Tibial artery (tissue), 4 donors: Measurements from ENCODE around the gene RAET1G.
"Not testable (repeated sequence)": the region's sequence is repeated elsewhere in the genome, so short reads cannot be mapped to it uniquely, and the experiment has no call there.

ENCODE experiments used
- DNase-seq, 2 donors: peaks; one replicate each; pipeline ENCODE4 v3.0.0-alpha.2; 2019
- H3K27ac ChIP-seq, 2 donors: fragments of 200-600 bp; sonication (generic) in 1 of 2; 1 replicate in 1 of 2; 2 replicates in 1 of 2; pipeline ENCODE4 v1.5.1; 2018 to 2019; ENCODE audit warnings: mild to moderate bottlenecking in 1 of 2
- H3K27me3 ChIP-seq, 2 donors: fragments of 200-600 bp; sonication (generic) in 1 of 2; one replicate each; pipeline versions ENCODE4 v1.5.1 to v1.6.0; 2016 to 2019
- H3K36me3 ChIP-seq, 3 donors: fragments of 200-600 bp; sonication (generic) in 2 of 3; one replicate each; pipeline ENCODE4 v1.5.1; 2016 to 2019; ENCODE audit warnings: mild to moderate bottlenecking in 2 of 3
- H3K4me1 ChIP-seq, 4 donors: fragments of 200-600 bp; sonication (generic) in 2 of 4; 1 replicate in 3 of 4; 2 replicates in 1 of 4; pipeline ENCODE4 v1.5.1; 2016 to 2019
- H3K4me3 ChIP-seq, 2 donors: fragments of 200-600 bp; sonication (generic) in 1 of 2; 1 replicate in 1 of 2; 2 replicates in 1 of 2; pipeline ENCODE4 v1.5.1; 2018 to 2019; ENCODE audit warnings: mild to moderate bottlenecking in 2 of 2
- H3K9me3 ChIP-seq, 3 donors: fragments of 200-600 bp; sonication (generic) in 1 of 3; one replicate each; pipeline ENCODE4 v1.5.1; 2016 to 2019
- CTCF ChIP-seq, 2 experiments: fragments of 200-600 bp in 1 of 2; fragments of 450-650 bp in 1 of 2; IDR thresholded peaks; one replicate each; pipeline ENCODE4 v1.5.1; 2017 to 2019; ENCODE audit warnings: antibody characterized with exemption in 2 of 2, mild to moderate bottlenecking in 1 of 2, moderate library complexity in 1 of 2
- intact Hi-C: fragments of 100-400 bp; cut with DNase I; formaldehyde crosslinking; loops from one replicate; pipeline ENCODE4 v1.15.0; 2023; ENCODE audit warnings: low total_unique reads

The RAET1G gene

GRCh38 chr6:149915970-149916865, 6.7 kb downstream of the RAET1G start:
- peak in 1 of 2 donors; percentile 41 for DNase-seq
- H3K9me3 ChIP-seq = no peaks in the 10 kb centered on the region
- no peak overlapping the region for H3K27ac ChIP-seq
- no peaks in the 10 kb centered on the region for H3K36me3 ChIP-seq
- H3K4me3 ChIP-seq = no peak overlapping the region
- TF ChIP-seq CTCF (IDR thresholded peaks at IDR 0.05) = no peak
- no peaks in the 10 kb centered on the region for H3K4me1 ChIP-seq
- intact Hi-C loops = no loop called here
- H3K27me3 ChIP-seq = no peaks in the 10 kb centered on the region

- no peaks in the 10 kb centered on the region for H3K4me1 ChIP-seq
- no peak overlapping the region for H3K27ac ChIP-seq
- no peak for TF ChIP-seq CTCF (IDR thresholded peaks at IDR 0.05)
- H3K9me3 ChIP-seq = no peaks in the 10 kb centered on the region
- no peak overlapping the region for H3K4me3 ChIP-seq
- H3K36me3 ChIP-seq = no peaks in the 10 kb centered on the region
- no peak for DNase-seq
- intact Hi-C loops = no loop called here
- no peaks in the 10 kb centered on the region for H3K27me3 ChIP-seq
These were observed 9.2 kb downstream of the RAET1G start for GRCh38 chr6:149913540-149914240.

GRCh38 chr6:149913085-149913484, 9.8 kb downstream of the RAET1G start:
- intact Hi-C loops = no loop called here
- no peaks in the 10 kb centered on the region for H3K4me1 ChIP-seq
- no peak overlapping the region for H3K27ac ChIP-seq
- H3K27me3 ChIP-seq = no peaks in the 10 kb centered on the region
- no peaks in the 10 kb centered on the region for H3K36me3 ChIP-seq
- no peak for TF ChIP-seq CTCF (IDR thresholded peaks at IDR 0.05)
- no peak for DNase-seq
- H3K9me3 ChIP-seq = peaks cover 0 to 4% (median 0%) of the 10 kb centered on the region in 3 donors
- no peak overlapping the region for H3K4me3 ChIP-seq

- H3K36me3 ChIP-seq, H3K27me3 ChIP-seq, H3K9me3 ChIP-seq, DNase-seq, H3K4me3 ChIP-seq, H3K27ac ChIP-seq, intact Hi-C loops, H3K4me1 ChIP-seq: not testable (repeated sequence)
These were observed 10.2 kb downstream of the RAET1G start for GRCh38 chr6:149912680-149913079.

GRCh38 chr6:149910721-149911151, 12.2 kb downstream of the RAET1G start:
- DNase-seq = peak in 1 of 2 donors; percentile 41
- Histone ChIP-seq H3K9me3 (peaks cover 0 to 5% (median 0%) of the 10 kb centered on the region in 3 donors), H3K27ac (no peak overlapping the region), H3K36me3 (no peaks in the 10 kb centered on the region), H3K4me3 (no peak overlapping the region), H3K4me1 (no peaks in the 10 kb centered on the region), H3K27me3 (no peaks in the 10 kb centered on the region)
- intact Hi-C loops = no loop called here
- TF ChIP-seq CTCF (IDR thresholded peaks at IDR 0.05) = no peak
